K562 (cell line): ENCODE data around the gene FAM53B. TPM values are rescaled to one million over a fixed set of nuclear protein-coding genes. Genes with fewer than 3 reads are reported as not detected.

Experiments used
- ATAC-seq: fragments of 200-7000 bp; cut with Tn5 transposase; 3 replicates; pipeline ENCODE4 v1.9.1; 2020; ENCODE audit warnings: moderate library complexity
- BruUV-seq: library from RNA; stranded (reverse); fragments of 400-500 nt; replicated peaks from 2 replicates; lab custom pipeline; 2021; lab: Mats Ljungman, UMichigan
- CTCF ChIA-PET: fragments of 300-600 bp; formaldehyde crosslinking; extraction: SDS; loops from one replicate; lab custom pipeline; 2021; ENCODE audit warnings: low intra/inter-chr PET ratio; lab: Yijun Ruan, JAX
- POLR2A ChIA-PET: fragments of 300-600, 350-650 bp; sonication (Branson Sonifier 250); formaldehyde crosslinking; extraction: SDS; loops from one replicate; lab custom pipeline; 2021; ENCODE audit warnings: antibody characterized with exemption, inconsistent platforms; lab: Yijun Ruan, JAX
- DNase-seq, 4 experiments: peaks; one replicate each; pipeline versions ENCODE4 v3.0.0 to v3.0.0-alpha.2; 2011 to 2018; ENCODE audit warnings: low spot score in 3 of 4, mixed read lengths in 3 of 4; ENCODE audit errors: extremely low read depth in 1 of 4
- FAIRE-seq: peaks from 2 replicates; lab custom pipeline; 2011; peaks lifted over from hg19 to GRCh38; lab: Jason Lieb, UNC
- H2AFZ ChIP-seq: 2 replicates; pipeline ENCODE4 v1.6.0; 2011; ENCODE audit warnings: low read depth, low read length, control low read depth, inconsistent platforms
- H3K27ac ChIP-seq: fragments of 200-600 bp; 3 replicates; pipeline ENCODE4 v1.8.0; 2011; ENCODE audit warnings: low read depth, mild to moderate bottlenecking, control low read depth, inconsistent platforms, low read length, moderate library complexity, mixed read lengths; ENCODE audit errors: extremely low read depth
- H3K27me3 ChIP-seq, 2 experiments: fragments of 300-600 bp in 1 of 2; 2 replicates in 1 of 2; 3 replicates in 1 of 2; pipeline versions ENCODE4 v1.6.0 to v1.8.0; 2011; ENCODE audit warnings: inconsistent platforms in 2 of 2, low read length in 2 of 2, mild to moderate bottlenecking in 1 of 2, mixed read lengths in 1 of 2, moderate library complexity in 1 of 2; ENCODE audit not compliant: control insufficient read depth in 2 of 2, insufficient read depth in 2 of 2
- H3K36me3 ChIP-seq: fragments of 300-600 bp; 3 replicates; pipeline ENCODE4 v1.8.0; 2011; ENCODE audit warnings: mild to moderate bottlenecking, low read length, inconsistent platforms; ENCODE audit not compliant: control insufficient read depth, insufficient read depth
- H3K4me1 ChIP-seq, 2 experiments: fragments of 200-600 bp in 1 of 2; replicated peaks in 1 of 2; 2 replicates in 1 of 2; 3 replicates in 1 of 2; pipeline versions ENCODE4 v1.5.1 to v1.8.0; 2011; ENCODE audit warnings: inconsistent platforms in 2 of 2, low read length in 2 of 2, mild to moderate bottlenecking in 1 of 2, mixed read lengths in 1 of 2, moderate library complexity in 1 of 2; ENCODE audit not compliant: control insufficient read depth in 2 of 2, insufficient read depth in 2 of 2
- H3K4me2 ChIP-seq: 2 replicates; pipeline ENCODE4 v1.6.1; 2011; ENCODE audit warnings: low read length, control low read depth, inconsistent platforms, mixed read lengths; ENCODE audit not compliant: insufficient read depth
- H3K4me3 ChIP-seq: fragments of 200-600 bp; sonication (generic), shearing (Covaris generic); 2 replicates; pipeline ENCODE4 v1.5.1; 2016; ENCODE audit warnings: control low read depth, inconsistent platforms
- H3K79me2 ChIP-seq: fragments of 200-600 bp; 3 replicates; pipeline ENCODE4 v1.8.0; 2011; ENCODE audit warnings: low read length, inconsistent platforms; ENCODE audit not compliant: control insufficient read depth, insufficient read depth
- H3K9ac ChIP-seq, 2 experiments: 2 replicates each; pipeline versions ENCODE4 v1.6.0 to v1.6.1; 2011; ENCODE audit warnings: low read depth in 2 of 2, low read length in 2 of 2, control low read depth in 1 of 2, inconsistent platforms in 1 of 2, mild to moderate bottlenecking in 1 of 2, mixed read lengths in 1 of 2; ENCODE audit not compliant: insufficient read depth in 1 of 2
- H3K9me1 ChIP-seq: one replicate; pipeline ENCODE4 v1.6.0; 2011; ENCODE audit warnings: inconsistent platforms, mild to moderate bottlenecking, low read length, moderate library complexity; ENCODE audit not compliant: control insufficient read depth, insufficient read depth
- H3K9me3 ChIP-seq: replicated peaks from 2 replicates; pipeline ENCODE4 v1.5.1; 2011; ENCODE audit warnings: low read depth, low read length, inconsistent platforms; ENCODE audit not compliant: control insufficient read depth, insufficient read depth
- H4K20me1 ChIP-seq: replicated peaks from 2 replicates; pipeline ENCODE4 v1.6.1; 2011; ENCODE audit warnings: low read length, inconsistent platforms, mixed read lengths; ENCODE audit not compliant: control insufficient read depth, insufficient read depth
- KLF16 ChIP-seq: IDR thresholded peaks from 2 replicates; pipeline ENCODE4 v1.6.1; 2016; ENCODE audit warnings: antibody characterized with exemption
- PCBP1 ChIP-seq: fragments of 200-400 bp; formaldehyde crosslinking; IDR thresholded peaks from 2 replicates; pipeline ENCODE4 v1.6.1; 2018; ENCODE audit warnings: mild to moderate bottlenecking, low read depth, low read length; ENCODE audit not compliant: poor library complexity, severe bottlenecking
- WGBS: fragments of 100-300 bp; shearing (Covaris generic); methylation state at CpG from one replicate; pipeline ENCODE4 v1.1.6; 2016; ENCODE audit warnings: low coverage, mixed read lengths; ENCODE audit not compliant: insufficient coverage; ENCODE audit errors: missing lambda C conversion rate; 5-methylcytosine and 5-hydroxymethylcytosine counted together
- in situ Hi-C: fragments of 300-500 bp; cut with MboI; formaldehyde crosslinking; loops from 4 replicates; pipeline ENCODE4 v1.15.0; 2018; ENCODE audit warnings: inconsistent platforms, mixed read lengths
- intact Hi-C: fragments of 100-400 bp; cut with micrococcal nuclease; formaldehyde crosslinking; loops from 2 replicates; pipeline ENCODE4 v1.14.2; 2022
- polyA plus RNA-seq, 8 experiments: library from polyadenylated mRNA; depleted of rRNA in 4 of 8; stranded (reverse) in 5 of 8; unstranded in 3 of 8; fragments of >200 nt; fragmentation: Nextera tagmentation in 2 of 8; fragmentation: Illumina TruSeq in 1 of 8; extraction: Ambion mirVana in 2 of 8; extraction: Trizol in 1 of 8; gene quantifications; 2 replicates each; pipeline versions ENCODE4 v1.2.1 to v1.2.3, GENCODE V29; 2011 to 2014; ENCODE audit warnings: inconsistent platforms in 1 of 8, missing spikeins in 1 of 8
- total RNA-seq, 7 experiments: library from RNA; depleted of rRNA in 6 of 7; stranded (reverse); fragments of >200 nt in 6 of 7; fragmentation: Illumina TruSeq in 2 of 7; extraction: Trizol in 2 of 7; gene quantifications; 2 replicates each; pipeline versions ENCODE4 v1.2.1 to v1.2.3, GENCODE V29; 2011 to 2021; ENCODE audit warnings: low replicate concordance in 1 of 7

The FAM53B gene
- total and polyA plus RNA-seq, 9 of the 15 experiments (the other 6 are each of a cell fraction or from before 2014, with no cell fraction given) = 0.03 to 16.5 (median 5.0) TPM

DNA sequence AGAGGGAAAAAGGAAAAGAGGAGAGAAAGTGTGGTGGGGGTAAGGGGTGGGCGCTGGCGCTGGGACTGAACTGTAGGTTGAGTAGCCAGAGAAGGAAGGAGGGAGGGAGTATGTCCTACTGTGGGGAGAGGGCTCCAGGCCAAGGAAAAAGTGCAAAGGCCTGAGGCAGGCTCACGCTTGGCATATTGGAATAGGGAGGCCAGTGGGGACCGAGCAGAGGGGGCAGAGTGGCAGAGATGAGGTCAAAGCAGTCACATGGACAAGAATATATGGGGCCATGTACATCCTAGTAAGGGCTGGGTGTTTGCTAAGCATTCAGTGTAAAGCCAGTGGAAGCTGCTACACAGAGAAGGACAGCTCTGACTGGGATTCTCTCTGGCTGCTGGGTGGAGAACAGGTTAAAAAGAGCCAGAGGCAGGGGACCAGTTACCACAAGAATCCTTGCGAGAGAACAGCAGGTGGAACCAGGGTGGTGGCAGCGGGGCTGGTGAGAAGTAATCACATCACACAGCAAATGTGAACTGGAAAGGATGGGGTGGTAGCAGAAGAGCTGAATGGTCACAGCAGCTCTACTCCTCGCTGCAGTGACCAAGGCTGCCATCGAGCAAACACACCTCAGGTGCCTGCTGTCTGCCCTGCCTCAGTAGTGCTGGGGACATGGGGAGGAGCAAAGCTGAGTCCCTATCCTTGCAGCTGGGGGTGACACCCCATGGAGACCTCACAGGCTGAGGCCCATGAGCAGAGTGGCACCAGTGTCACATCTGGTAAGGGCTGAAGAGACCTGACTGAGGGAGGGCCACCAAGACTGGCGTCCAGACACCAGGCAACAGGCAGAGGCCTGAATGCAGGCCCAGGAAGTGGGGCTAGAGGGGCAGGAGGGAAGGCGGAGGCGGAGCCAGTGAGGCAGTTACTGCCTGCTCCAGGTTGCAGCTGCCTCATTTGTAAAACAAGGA lies 39.5 kb downstream of the FAM53B start:
- POLR2A ChIA-PET = interaction anchor here (0.6 to 3.0 kb wide), 4 partner anchors 11 to 14 kb away, joined by 3 to 10 read pairs (median 4); no protein-coding TSS in a partner anchor
- H3K4me1 ChIP-seq = peaks cover 18 to 30% of the 10 kb centered on the region in 2 experiments
- H3K36me3 ChIP-seq = peaks cover 63% of the 10 kb centered on the region; the same call in 2 of the 3 replicates
- peak overlapping the region in 1 of 2 experiments; percentile 35; a peak in 1 of 4 replicates for H3K9ac ChIP-seq
- H3K9me3 ChIP-seq = no peaks in the 10 kb centered on the region
- H3K4me2 ChIP-seq = no peak overlapping the region
- CTCF ChIA-PET = no interaction called here
- H2AFZ ChIP-seq = no peak overlapping the region
- peaks cover 3% of the 10 kb centered on the region for H3K9me1 ChIP-seq
- TF ChIP-seq KLF16 (no peak), PCBP1 (no peak)
- BruUV-seq = no TSS peak
- peaks cover 7% of the 10 kb centered on the region; the same call in 2 of the 3 replicates for H3K79me2 ChIP-seq
- in situ Hi-C loops = no loop called here
- ATAC-seq (no peak), FAIRE-seq (no peak), DNase-seq (no peak)
- no peaks in the 10 kb centered on the region for H4K20me1 ChIP-seq
- intact Hi-C loops = no loop called here
- no peaks in the 10 kb centered on the region for H3K27me3 ChIP-seq
- no peak overlapping the region for H3K4me3 ChIP-seq
- H3K27ac ChIP-seq = no peak overlapping the region
- WGBS = 98% methylated on average over 7 of the region's 11 CpGs
